Stimulated activated naive CD8-positive, alpha-beta T cell treated with anti-CD3 and anti-CD28 coated beads, Interleukin-15, amount 100 ng/mL, for 72 hours (primary cell): ENCODE measurements around the gene CTBP2.

ENCODE experiments used
- ATAC-seq: fragments of 150-1000 bp; cut with Tn5 transposase; 2 replicates; pipeline ENCODE4 v1.10.0; 2021; ENCODE audit warnings: mild to moderate bottlenecking, moderate library complexity
- DNase-seq, 2 donors: peaks; one replicate each; pipeline ENCODE4 v3.0.0; 2021 to 2022
- H3K27ac Mint-ChIP-seq, 2 donors: one replicate each; pipeline ENCODE4 v1.8.0; 2022; ENCODE audit warnings: mild to moderate bottlenecking in 2 of 2, mixed read lengths in 2 of 2, moderate library complexity in 2 of 2
- H3K27me3 Mint-ChIP-seq: one replicate; pipeline ENCODE4 v1.8.0; 2022; ENCODE audit warnings: mixed read lengths
- H3K4me1 Mint-ChIP-seq: one replicate; pipeline ENCODE4 v1.8.0; 2022; ENCODE audit warnings: mild to moderate bottlenecking, mixed read lengths
- H3K4me3 Mint-ChIP-seq, 2 donors: one replicate each; pipeline ENCODE4 v1.8.0; 2022; ENCODE audit warnings: mild to moderate bottlenecking in 2 of 2, mixed read lengths in 2 of 2, moderate library complexity in 1 of 2
- H3K9me3 Mint-ChIP-seq, 2 donors: one replicate each; pipeline ENCODE4 v1.8.0; 2022; ENCODE audit warnings: mixed read lengths in 2 of 2

Gene CTBP2

GRCh38 chr10:125057158-125058001 is 103.0 kb downstream of the CTBP2 start:
- DNase-seq, result no peak
- H3K4me3 Mint-ChIP-seq, result no peak overlapping the region
- H3K4me1 Mint-ChIP-seq, result peaks cover 22% of the 10 kb centered on the region
- H3K27ac Mint-ChIP-seq, result no peak overlapping the region
- ATAC-seq, result no peak
- peaks cover 91% of the 10 kb centered on the region for H3K27me3 Mint-ChIP-seq
- no peaks in the 10 kb centered on the region for H3K9me3 Mint-ChIP-seq

GRCh38 chr10:125056161-125057132 is 103.9 kb downstream of the CTBP2 start:
- Mint-ChIP-seq H3K27me3 (peaks cover 82% of the 10 kb centered on the region), H3K4me1 (peaks cover 16% of the 10 kb centered on the region), H3K9me3 (no peaks in the 10 kb centered on the region), H3K4me3 (no peak overlapping the region), H3K27ac (no peak overlapping the region)
- ATAC-seq, result no peak
- DNase-seq, result no peak

GRCh38 chr10:125055446-125055845 is 104.9 kb downstream of the CTBP2 start:
- no peak for DNase-seq
- H3K9me3 Mint-ChIP-seq, result no peaks in the 10 kb centered on the region

GRCh38 chr10:125054669-125055268 is 105.6 kb downstream of the CTBP2 start:
- no peak overlapping the region for H3K4me3 Mint-ChIP-seq
- peaks cover 65% of the 10 kb centered on the region for H3K27me3 Mint-ChIP-seq
- no peaks in the 10 kb centered on the region for H3K9me3 Mint-ChIP-seq
- peaks cover 10% of the 10 kb centered on the region for H3K4me1 Mint-ChIP-seq
- no peak for ATAC-seq
- no peak overlapping the region for H3K27ac Mint-ChIP-seq
- DNase-seq, result no peak

More at GRCh38 chr10:125055446-125055845, 104.9 kb downstream of the CTBP2 start:
- Mint-ChIP-seq H3K4me1 (peaks cover 10% of the 10 kb centered on the region), H3K4me3 (no peak overlapping the region), H3K27me3 (peaks cover 72% of the 10 kb centered on the region), H3K27ac (no peak overlapping the region)
- ATAC-seq, result no peak

GRCh38 chr10:125054216-125054615 is 106.1 kb downstream of the CTBP2 start:
- no peak overlapping the region for H3K27ac Mint-ChIP-seq
- peaks cover 63% of the 10 kb centered on the region for H3K27me3 Mint-ChIP-seq

GRCh38 chr10:125052146-125052545 is 108.2 kb downstream of the CTBP2 start:
- no peak for ATAC-seq
- no peaks in the 10 kb centered on the region for H3K9me3 Mint-ChIP-seq
- H3K27ac Mint-ChIP-seq, result no peak overlapping the region
- H3K4me1 Mint-ChIP-seq, result peaks cover 11% of the 10 kb centered on the region
- no peak overlapping the region for H3K4me3 Mint-ChIP-seq
- no peak for DNase-seq
- peaks cover 47% of the 10 kb centered on the region for H3K27me3 Mint-ChIP-seq

More at GRCh38 chr10:125054216-125054615, 106.1 kb downstream of the CTBP2 start:
- H3K9me3 Mint-ChIP-seq, result no peaks in the 10 kb centered on the region
- H3K4me1 Mint-ChIP-seq, result peaks cover 10% of the 10 kb centered on the region
- no peak overlapping the region for H3K4me3 Mint-ChIP-seq
- no peak for DNase-seq
- ATAC-seq, result no peak

GRCh38 chr10:125050383-125050782 is 110.0 kb downstream of the CTBP2 start:
- DNase-seq, result no peak
- no peak overlapping the region for H3K4me3 Mint-ChIP-seq
- peaks cover 36% of the 10 kb centered on the region for H3K27me3 Mint-ChIP-seq

GRCh38 chr10:125049216-125049881 is 111.0 kb downstream of the CTBP2 start:
- Mint-ChIP-seq H3K9me3 (no peaks in the 10 kb centered on the region), H3K27ac (no peak overlapping the region), H3K4me3 (no peak overlapping the region), H3K27me3 (peaks cover 26% of the 10 kb centered on the region), H3K4me1 (peaks cover 6% of the 10 kb centered on the region)
- no peak for ATAC-seq
- no peak for DNase-seq

More at GRCh38 chr10:125050383-125050782, 110.0 kb downstream of the CTBP2 start:
- Mint-ChIP-seq H3K27ac (no peak overlapping the region), H3K4me1 (peaks cover 6% of the 10 kb centered on the region), H3K9me3 (no peaks in the 10 kb centered on the region)
- no peak for ATAC-seq

- H3K4me1 Mint-ChIP-seq, result peaks cover 6% of the 10 kb centered on the region
- H3K27me3 Mint-ChIP-seq, result peaks cover 16% of the 10 kb centered on the region
- H3K27ac Mint-ChIP-seq, result peak overlapping the region in 1 of 2 donors; percentile 78
These were observed 112.1 kb downstream of the CTBP2 start for GRCh38 chr10:125048094-125048864.

GRCh38 chr10:125043841-125044658 is 116.3 kb downstream of the CTBP2 start:
- H3K4me1 Mint-ChIP-seq, result peaks cover 6% of the 10 kb centered on the region
- DNase-seq (no peak), ATAC-seq (no peak)
- H3K4me3 Mint-ChIP-seq, result no peak overlapping the region
- peaks cover 2% of the 10 kb centered on the region for H3K27me3 Mint-ChIP-seq
- H3K27ac Mint-ChIP-seq, result no peak overlapping the region
- no peaks in the 10 kb centered on the region for H3K9me3 Mint-ChIP-seq

More at GRCh38 chr10:125048094-125048864, 112.1 kb downstream of the CTBP2 start:
- H3K4me3 Mint-ChIP-seq, result no peak overlapping the region
- ATAC-seq (peak; percentile 88), DNase-seq (peak; percentile 66 to 69)
- H3K9me3 Mint-ChIP-seq, result no peaks in the 10 kb centered on the region

- ATAC-seq, result no peak
- no peaks in the 10 kb centered on the region for H3K9me3 Mint-ChIP-seq
- H3K27me3 Mint-ChIP-seq, result no peaks in the 10 kb centered on the region
- peak overlapping the region in 1 of 2 donors; percentile 50 for H3K27ac Mint-ChIP-seq
- no peaks in the 10 kb centered on the region for H3K4me1 Mint-ChIP-seq
- no peak overlapping the region for H3K4me3 Mint-ChIP-seq
- DNase-seq, result no peak
These were observed 118.4 kb downstream of the CTBP2 start for GRCh38 chr10:125041856-125042506.

GRCh38 chr10:125039354-125039769 is 121.0 kb downstream of the CTBP2 start:
- no peak overlapping the region for H3K4me3 Mint-ChIP-seq
- no peaks in the 10 kb centered on the region for H3K27me3 Mint-ChIP-seq
- no peak for DNase-seq
- H3K4me1 Mint-ChIP-seq, result no peaks in the 10 kb centered on the region
- no peaks in the 10 kb centered on the region for H3K9me3 Mint-ChIP-seq
- no peak overlapping the region for H3K27ac Mint-ChIP-seq
- no peak for ATAC-seq

- Mint-ChIP-seq H3K27ac (no peak overlapping the region), H3K27me3 (no peaks in the 10 kb centered on the region), H3K4me1 (no peaks in the 10 kb centered on the region), H3K4me3 (no peak overlapping the region), H3K9me3 (no peaks in the 10 kb centered on the region)
- no peak for DNase-seq
- no peak for ATAC-seq
These were observed 121.7 kb downstream of the CTBP2 start for GRCh38 chr10:125038637-125039036.
